GM21529 (cell line): Measurements from ENCODE around the gene EDC3.

Experiments
- ATAC-seq: cut with Tn5 transposase; IDR thresholded peaks from one replicate; pipeline ENCODE4 v1.9.1; 2021; ENCODE audit not compliant: unreplicated experiment

The EDC3 gene

GRCh38 chr15:74626752-74627692 is 68.8 kb downstream of the EDC3 start:
- ATAC-seq, result peak; percentile 53

- no peak for ATAC-seq
Measured at GRCh38 chr15:74626336-74626735, 69.5 kb downstream of the EDC3 start.

GRCh38 chr15:74625693-74626092 is 70.1 kb downstream of the EDC3 start:
- ATAC-seq, result no peak

GRCh38 chr15:74624020-74624602 is 71.7 kb downstream of the EDC3 start:
- ATAC-seq, result no peak

- no peak for ATAC-seq
Measured at GRCh38 chr15:74622758-74623157, 73.1 kb downstream of the EDC3 start.

GRCh38 chr15:74621936-74622335 is 73.9 kb downstream of the EDC3 start:
- ATAC-seq, result no peak

- no peak for ATAC-seq
Measured at GRCh38 chr15:74621546-74621920, 74.3 kb downstream of the EDC3 start.

GRCh38 chr15:74620636-74621545 is 74.9 kb downstream of the EDC3 start:
- peak; percentile 54 for ATAC-seq

- ATAC-seq, result no peak
Measured at GRCh38 chr15:74619916-74620635, 75.7 kb downstream of the EDC3 start.

- ATAC-seq, result no peak
Measured at GRCh38 chr15:74618841-74619596, 76.8 kb downstream of the EDC3 start.

GRCh38 chr15:74616996-74617395 is 78.8 kb downstream of the EDC3 start:
- ATAC-seq, result no peak

GRCh38 chr15:74616366-74616939 is 79.4 kb downstream of the EDC3 start:
- no peak for ATAC-seq

GRCh38 chr15:74615508-74616365 is 80.1 kb downstream of the EDC3 start, which contains the start of gene CLK3:
Gene CLK3, plus strand, starts transcription at chr15:74615836. Its CDS starts 3,361 bp downstream, at chr15:74619197.
- ATAC-seq, result peak; percentile 81

- ATAC-seq, result peak; percentile 51
Measured at GRCh38 chr15:74614744-74615507, 80.9 kb downstream of the EDC3 start.

- ATAC-seq, result no peak
Measured at GRCh38 chr15:74613953-74614743, 81.7 kb downstream of the EDC3 start.

- ATAC-seq, result no peak
Measured at GRCh38 chr15:74613089-74613952, 82.5 kb downstream of the EDC3 start.
